HepG2 (cell line): ENCODE measurements around the gene DDX46. TPM values are rescaled to one million over a fixed set of nuclear protein-coding genes. Genes with fewer than 3 reads are reported as not detected.

Experiments
- GPN1 ChIP-seq: sonication (generic); formaldehyde crosslinking; IDR thresholded peaks from 2 replicates; pipeline ENCODE4 v1.5.1; 2020; ENCODE audit warnings: missing genetic modification reagents, borderline replicate concordance
- KDM3A ChIP-seq: IDR thresholded peaks from 2 replicates; pipeline ENCODE4 v1.6.1; 2018; ENCODE audit warnings: low read depth, missing compliant biosample characterization
- MBNL3 ChIP-seq: fragments of 250-450 bp; sonication (Bioruptor Pico); conservative IDR thresholded peaks from 2 replicates; pipeline ENCODE4 v1.8.0; 2022; ENCODE audit warnings: mild to moderate bottlenecking, inconsistent platforms
- MLLT10 ChIP-seq: sonication (generic); formaldehyde crosslinking; IDR thresholded peaks from 2 replicates; pipeline ENCODE4 v1.4.0; 2020; ENCODE audit warnings: missing genetic modification reagents
- NBN ChIP-seq: fragments of 450-650 bp; conservative IDR thresholded peaks from 2 replicates; pipeline ENCODE4 v1.6.1; 2017
- NFRKB ChIP-seq: fragments of 450-650 bp; IDR thresholded peaks from 2 replicates; pipeline ENCODE4 v1.6.1; 2017
- RFXAP ChIP-seq: sonication (generic); formaldehyde crosslinking; IDR thresholded peaks from 2 replicates; pipeline ENCODE4 v1.4.0; 2020; ENCODE audit warnings: missing genetic modification reagents, borderline replicate concordance
- SAP130 ChIP-seq: IDR thresholded peaks from 2 replicates; pipeline ENCODE4 v1.6.1; 2016; ENCODE audit warnings: low read depth
- SRSF4 ChIP-seq: fragments of 200-400 bp; formaldehyde crosslinking; IDR thresholded peaks from one replicate; pipeline ENCODE4 v1.6.1; 2018; ENCODE audit warnings: mild to moderate bottlenecking, low read depth, low read length, moderate library complexity; ENCODE audit not compliant: poor library complexity, severe bottlenecking
- TP53 ChIP-seq: sonication (generic); formaldehyde crosslinking; conservative IDR thresholded peaks from 2 replicates; pipeline ENCODE4 v1.4.0; 2020; ENCODE audit warnings: missing genetic modification reagents
- ZBTB7B ChIP-seq: sonication (generic); formaldehyde crosslinking; IDR thresholded peaks from 2 replicates; pipeline ENCODE4 v1.4.0; 2020; ENCODE audit warnings: missing genetic modification reagents
- ZFYVE20 ChIP-seq: sonication (generic); formaldehyde crosslinking; IDR thresholded peaks from 2 replicates; pipeline ENCODE4 v1.8.0; 2023; ENCODE audit warnings: low read depth, mild to moderate bottlenecking, moderate library complexity, missing genetic modification reagents, borderline replicate concordance
- ZMYM2 ChIP-seq: sonication (generic); formaldehyde crosslinking; IDR thresholded peaks from 2 replicates; pipeline ENCODE4 v1.8.0; 2022; ENCODE audit warnings: mild to moderate bottlenecking, missing genetic modification reagents
- ZNF136 ChIP-seq: sonication (generic); formaldehyde crosslinking; IDR thresholded peaks from 2 replicates; pipeline ENCODE4 v1.8.1; 2022; ENCODE audit warnings: low read depth, mild to moderate bottlenecking, moderate library complexity, missing genetic modification reagents
- ZNF230 ChIP-seq: sonication (generic); formaldehyde crosslinking; IDR thresholded peaks from 2 replicates; pipeline ENCODE4 v1.4.0; 2020; ENCODE audit warnings: mild to moderate bottlenecking, missing genetic modification reagents
- polyA plus RNA-seq, 8 experiments: library from polyadenylated mRNA; depleted of rRNA in 3 of 8; stranded (reverse) in 7 of 8; unstranded in 1 of 8; fragments of >200 nt; fragmentation: Illumina TruSeq in 4 of 8; extraction: Trizol in 4 of 8; gene quantifications; 2 replicates each; pipeline versions ENCODE4 v1.2.1 to v1.2.3, GENCODE V29; 2011 to 2016; ENCODE audit warnings: low read depth in 4 of 8, missing spikeins in 1 of 8, mixed read lengths in 1 of 8; ENCODE audit not compliant: insufficient read depth in 1 of 8
- total RNA-seq, 5 experiments: library from RNA; depleted of rRNA; stranded (reverse); fragments of >200 nt; fragmentation: Illumina TruSeq; extraction: Trizol; gene quantifications; 2 replicates each; pipeline ENCODE4 v1.2.3, GENCODE V29; 2016; ENCODE audit warnings: low read depth in 1 of 5
- TF ChIP-seq, protein P1 (sequence below): sonication (generic); formaldehyde crosslinking; IDR thresholded peaks from 2 replicates; pipeline ENCODE4 v1.8.0; 2022; ENCODE audit warnings: missing genetic modification reagents, low read depth, mild to moderate bottlenecking, borderline replicate concordance
- TF ChIP-seq, protein P2 (sequence below): sonication (generic); formaldehyde crosslinking; IDR thresholded peaks from 2 replicates; pipeline ENCODE4 v1.4.0; 2020; ENCODE audit warnings: missing genetic modification reagents
- TF ChIP-seq, protein P3 (sequence below): sonication (generic); formaldehyde crosslinking; IDR thresholded peaks from 2 replicates; pipeline ENCODE4 v1.5.0; 2020; ENCODE audit warnings: mild to moderate bottlenecking, missing genetic modification reagents
- TF ChIP-seq, protein P4 (sequence below): fragments of 450-650 bp; IDR thresholded peaks from 2 replicates; pipeline ENCODE4 v1.6.1; 2017

Gene DDX46
- total and polyA plus RNA-seq, 2 of the 13 experiments (the other 11 are each of a cell fraction or from before 2014, with no cell fraction given) = 27.3 to 59.3 TPM

DNA sequence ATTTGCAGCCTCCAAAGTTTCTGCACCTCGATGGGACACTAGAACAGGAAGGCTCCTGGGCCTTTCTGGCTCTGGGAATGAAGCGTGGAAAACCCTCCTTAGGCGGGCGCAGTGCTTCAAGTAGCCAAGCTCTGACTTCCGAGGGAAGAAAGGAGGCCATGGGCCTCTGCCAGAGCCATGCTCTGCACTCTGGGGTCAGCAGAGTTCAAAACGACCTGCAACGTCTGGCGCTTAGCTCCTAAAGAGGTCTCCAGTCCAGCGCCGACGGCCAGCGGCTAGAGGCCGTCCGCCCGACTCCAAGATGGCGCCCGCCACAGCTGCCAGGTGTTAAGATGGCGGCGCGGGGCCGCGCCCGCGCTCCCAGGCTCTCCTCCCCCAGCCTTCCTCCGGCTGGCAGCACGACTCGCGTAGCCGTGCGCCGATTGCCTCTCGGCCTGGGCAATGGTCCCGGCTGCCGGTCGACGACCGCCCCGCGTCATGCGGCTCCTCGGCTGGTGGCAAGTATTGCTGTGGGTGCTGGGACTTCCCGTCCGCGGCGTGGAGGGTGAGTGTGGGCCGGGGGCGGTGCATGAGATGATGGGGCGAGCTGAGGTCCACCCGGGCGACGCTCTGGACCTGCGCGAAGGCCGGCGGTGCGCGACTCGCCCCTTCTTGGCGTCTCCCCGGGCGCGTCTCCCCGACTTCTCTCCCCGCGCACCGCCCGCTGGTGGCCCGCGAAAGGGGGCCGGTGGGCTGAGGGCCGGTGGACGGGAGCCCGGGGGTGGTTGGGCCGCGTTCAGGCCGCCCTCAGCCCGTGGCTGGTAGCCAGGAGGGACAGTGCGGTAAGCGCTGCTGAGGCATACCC, 115.6 kb downstream of the DDX46 start, which contains the start of gene TXNDC15 (continued):
- no peak for TF ChIP-seq GPN1 (CRISPR knock-in tag)
- TF ChIP-seq MLLT10 (CRISPR knock-in tag) = no peak
- TF ChIP-seq ZMYM2 = no peak
- peak; percentile 91 for TF ChIP-seq NFRKB
- TF ChIP-seq SAP130 (CRISPR knock-in tag) = peak; percentile 77
- peak; percentile 77 for TF ChIP-seq ZNF230 (CRISPR knock-in tag)
- peak; percentile 83; the same call in 1 of the 2 replicates for TF ChIP-seq TP53 (CRISPR knock-in tag)
- TF ChIP-seq, protein P1, sequence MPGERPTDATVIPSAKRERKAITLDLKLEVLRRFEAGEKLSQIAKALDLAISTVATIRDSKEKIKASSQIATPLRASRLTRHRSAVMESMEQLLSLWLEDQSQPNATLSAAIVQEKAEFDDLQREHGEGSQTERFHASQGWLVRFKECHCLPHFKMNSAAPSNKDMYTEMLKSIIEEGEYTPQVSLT = no peak; the same call in 1 of the 2 replicates
- TF ChIP-seq, protein P2, sequence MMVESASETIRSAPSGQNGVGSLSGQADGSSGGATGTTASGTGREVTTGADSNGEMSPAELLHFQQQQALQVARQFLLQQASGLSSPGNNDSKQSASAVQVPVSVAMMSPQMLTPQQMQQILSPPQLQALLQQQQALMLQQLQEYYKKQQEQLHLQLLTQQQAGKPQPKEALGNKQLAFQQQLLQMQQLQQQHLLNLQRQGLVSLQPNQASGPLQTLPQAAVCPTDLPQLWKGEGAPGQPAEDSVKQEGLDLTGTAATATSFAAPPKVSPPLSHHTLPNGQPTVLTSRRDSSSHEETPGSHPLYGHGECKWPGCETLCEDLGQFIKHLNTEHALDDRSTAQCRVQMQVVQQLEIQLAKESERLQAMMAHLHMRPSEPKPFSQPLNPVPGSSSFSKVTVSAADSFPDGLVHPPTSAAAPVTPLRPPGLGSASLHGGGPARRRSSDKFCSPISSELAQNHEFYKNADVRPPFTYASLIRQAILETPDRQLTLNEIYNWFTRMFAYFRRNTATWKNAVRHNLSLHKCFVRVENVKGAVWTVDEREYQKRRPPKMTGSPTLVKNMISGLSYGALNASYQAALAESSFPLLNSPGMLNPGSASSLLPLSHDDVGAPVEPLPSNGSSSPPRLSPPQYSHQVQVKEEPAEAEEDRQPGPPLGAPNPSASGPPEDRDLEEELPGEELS (CRISPR knock-in tag) = peak; percentile 15; the same call in 1 of the 2 replicates
- peak; percentile 85; the same call in 1 of the 2 replicates for TF ChIP-seq KDM3A
- TF ChIP-seq ZBTB7B (CRISPR knock-in tag) = no peak
- TF ChIP-seq ZNF136 = 0 out of 2 replicates have a peak, but pooled peaks have one; percentile 20
- TF ChIP-seq ZFYVE20 (CRISPR knock-in tag) = peak; percentile 79; the same call in 1 of the 2 replicates
- peak; percentile 87; the same call in 1 of the 2 replicates for TF ChIP-seq RFXAP (CRISPR knock-in tag)
- no peak for TF ChIP-seq NBN
- TF ChIP-seq, protein P3, sequence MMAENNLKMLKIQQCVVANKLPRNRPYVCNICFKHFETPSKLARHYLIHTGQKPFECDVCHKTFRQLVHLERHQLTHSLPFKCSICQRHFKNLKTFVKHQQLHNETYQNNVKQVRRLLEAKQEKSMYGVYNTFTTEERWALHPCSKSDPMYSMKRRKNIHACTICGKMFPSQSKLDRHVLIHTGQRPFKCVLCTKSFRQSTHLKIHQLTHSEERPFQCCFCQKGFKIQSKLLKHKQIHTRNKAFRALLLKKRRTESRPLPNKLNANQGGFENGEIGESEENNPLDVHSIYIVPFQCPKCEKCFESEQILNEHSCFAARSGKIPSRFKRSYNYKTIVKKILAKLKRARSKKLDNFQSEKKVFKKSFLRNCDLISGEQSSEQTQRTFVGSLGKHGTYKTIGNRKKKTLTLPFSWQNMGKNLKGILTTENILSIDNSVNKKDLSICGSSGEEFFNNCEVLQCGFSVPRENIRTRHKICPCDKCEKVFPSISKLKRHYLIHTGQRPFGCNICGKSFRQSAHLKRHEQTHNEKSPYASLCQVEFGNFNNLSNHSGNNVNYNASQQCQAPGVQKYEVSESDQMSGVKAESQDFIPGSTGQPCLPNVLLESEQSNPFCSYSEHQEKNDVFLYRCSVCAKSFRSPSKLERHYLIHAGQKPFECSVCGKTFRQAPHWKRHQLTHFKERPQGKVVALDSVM (CRISPR knock-in tag) = peak; percentile 89
- TF ChIP-seq, protein P4, sequence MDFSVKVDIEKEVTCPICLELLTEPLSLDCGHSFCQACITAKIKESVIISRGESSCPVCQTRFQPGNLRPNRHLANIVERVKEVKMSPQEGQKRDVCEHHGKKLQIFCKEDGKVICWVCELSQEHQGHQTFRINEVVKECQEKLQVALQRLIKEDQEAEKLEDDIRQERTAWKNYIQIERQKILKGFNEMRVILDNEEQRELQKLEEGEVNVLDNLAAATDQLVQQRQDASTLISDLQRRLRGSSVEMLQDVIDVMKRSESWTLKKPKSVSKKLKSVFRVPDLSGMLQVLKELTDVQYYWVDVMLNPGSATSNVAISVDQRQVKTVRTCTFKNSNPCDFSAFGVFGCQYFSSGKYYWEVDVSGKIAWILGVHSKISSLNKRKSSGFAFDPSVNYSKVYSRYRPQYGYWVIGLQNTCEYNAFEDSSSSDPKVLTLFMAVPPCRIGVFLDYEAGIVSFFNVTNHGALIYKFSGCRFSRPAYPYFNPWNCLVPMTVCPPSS = no peak
- no peak for TF ChIP-seq MBNL3 (CRISPR knock-in tag)
- no peak for TF ChIP-seq SRSF4
